Adrenal gland (tissue), 12 donors: Measurements from ENCODE around the gene TSPEAR. TPM values are rescaled to one million over a fixed set of nuclear protein-coding genes. Genes with fewer than 3 reads are reported as not detected.
"Not testable (repeated sequence)": the region's sequence is repeated elsewhere in the genome, so short reads cannot be mapped to it uniquely, and the experiment has no call there.

Experiments used
- DNase-seq, 7 donors: peaks; one replicate each; pipeline ENCODE4 v3.0.0-alpha.2; 2019 to 2020
- H3K27ac ChIP-seq, 5 donors: fragments of 200-600 bp; sonication (generic) in 4 of 5; 1 replicate in 3 of 5; 2 replicates in 2 of 5; pipeline versions ENCODE4 v1.5.1 to v1.8.0; 2016 to 2020; ENCODE audit warnings: mild to moderate bottlenecking in 1 of 5
- H3K27me3 ChIP-seq: fragments of 200-600 bp; 2 replicates; pipeline ENCODE4 v1.8.0; 2021
- H3K36me3 ChIP-seq, 2 donors: fragments of 200-600 bp; replicated peaks in 1 of 2; 1 replicate in 1 of 2; 2 replicates in 1 of 2; pipeline versions ENCODE4 v1.5.1 to v1.8.0; 2018 to 2022
- H3K4me1 ChIP-seq, 2 donors: fragments of 200-600 bp; replicated peaks in 1 of 2; 1 replicate in 1 of 2; 2 replicates in 1 of 2; pipeline versions ENCODE4 v1.5.1 to v1.8.0; 2018 to 2021
- H3K4me3 ChIP-seq, 4 donors: fragments of 200-600 bp; sonication (generic) in 3 of 4; one replicate each; pipeline ENCODE4 v1.5.1; 2016 to 2018
- H3K9me3 ChIP-seq, 3 donors: fragments of 200-600 bp; sonication (generic) in 1 of 3; replicated peaks in 1 of 3; 1 replicate in 2 of 3; 2 replicates in 1 of 3; pipeline versions ENCODE4 v1.5.1 to v1.8.0; 2016 to 2021
- POLR2A ChIP-seq, 2 donors: fragments of 450-650 bp; IDR thresholded peaks; one replicate each; pipeline ENCODE4 v1.6.1; 2017; ENCODE audit warnings: antibody characterized with exemption in 2 of 2, mild to moderate bottlenecking in 2 of 2, moderate library complexity in 1 of 2
- WGBS, 4 donors: extraction: QIAGEN DNeasy Blood & Tissue Kit in 2 of 4; methylation state at CpG; one replicate each; pipeline versions ENCODE4 v1.1.5 to v1.1.7; 2013 to 2017; 5-methylcytosine and 5-hydroxymethylcytosine counted together
- intact Hi-C, 2 donors: fragments of 100-400 bp; cut with DNase I; formaldehyde crosslinking; loops; one replicate each; pipeline versions ENCODE4 v1.14.1 to v1.15.0; 2022 to 2023
- polyA plus RNA-seq, 3 donors: library from polyadenylated mRNA; stranded (reverse); fragments of 200-250 nt in 2 of 3; fragments of 350-450 nt in 1 of 3; fragmentation: Illumina TruSeq in 1 of 3; extraction: RNeasy Lipid Tissue Mini Kit (QIAGEN cat#74804) in 1 of 3; gene quantifications; one replicate each; pipeline ENCODE4 v1.2.3, GENCODE V29; 2013 to 2014
- total RNA-seq, 9 donors: library from RNA; depleted of rRNA in 4 of 9; stranded (reverse); fragments of >200 nt in 4 of 9; fragments of 120-200 nt in 1 of 9; fragmentation: NEBNext Ultra II Directional in 1 of 9; extraction: Animal tissue kit (Norgen Biotek cat#: 25700) in 1 of 9; gene quantifications; one replicate each; pipeline versions ENCODE4 v1.1.0 to v1.2.4, GENCODE V29; 2013 to 2023
- TF ChIP-seq, protein P1 (sequence below), 6 experiments: fragments of 450-650 bp in 4 of 6; fragments of 200-600 bp in 2 of 6; sonication (generic) in 1 of 6; IDR thresholded peaks; 1 replicate in 5 of 6; 2 replicates in 1 of 6; pipeline versions ENCODE4 v1.5.1 to v1.8.0; 2016 to 2021; ENCODE audit warnings: antibody characterized with exemption in 6 of 6, mild to moderate bottlenecking in 2 of 6, moderate library complexity in 1 of 6
- donor health status: healthy with polysubstance abuse.
- donor health status: Bipolar disorder and iron deficiency.
- donor health status: DM: yes; HTN: yes; CAD: no.
- donor health status: DM: no; HTN: no; CAD: no.
- donor health status: DM: no; HTN: no; CAD: no.
- donor health status: DM: yes; HTN: yes; CAD: no.

Gene TSPEAR
- total and polyA plus RNA-seq, 12 donors = not detected

DNA sequence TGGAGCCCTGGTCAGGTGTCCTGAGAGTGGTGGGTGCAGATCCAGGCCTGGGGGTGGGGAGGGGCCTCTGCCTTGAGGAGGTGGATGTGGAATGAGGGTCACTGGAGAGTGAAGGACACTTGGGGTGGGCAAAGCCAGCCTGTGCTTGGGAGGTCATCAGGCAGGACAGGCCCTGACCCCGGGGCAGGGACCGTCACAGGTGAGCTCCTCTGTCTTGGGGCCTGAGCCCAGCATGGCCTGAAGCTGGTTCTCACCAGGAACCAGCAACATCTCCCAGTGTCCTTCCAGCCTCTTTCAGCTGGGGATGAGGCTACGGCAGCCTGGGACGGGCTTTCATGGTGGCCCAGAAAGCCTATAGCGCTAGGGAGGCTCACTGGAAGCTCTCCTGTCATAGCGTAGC lies 159.2 kb downstream of the TSPEAR start:
- Histone ChIP-seq H3K9me3 (peaks cover 0 to 2% (median 0%) of the 10 kb centered on the region in 3 donors), H3K4me1 (no peaks in the 10 kb centered on the region), H3K27me3 (peaks cover 15% of the 10 kb centered on the region), H3K36me3 (no peaks in the 10 kb centered on the region), H3K27ac (no peak overlapping the region), H3K4me3 (no peak overlapping the region)
- WGBS, 4 donors = 81 to 95% (median 90%) methylated on average over 2 to 6 of the region's 6 CpGs
- TF ChIP-seq POLR2A (IDR thresholded peaks at IDR 0.05) = no peak
- TF ChIP-seq, protein P1, sequence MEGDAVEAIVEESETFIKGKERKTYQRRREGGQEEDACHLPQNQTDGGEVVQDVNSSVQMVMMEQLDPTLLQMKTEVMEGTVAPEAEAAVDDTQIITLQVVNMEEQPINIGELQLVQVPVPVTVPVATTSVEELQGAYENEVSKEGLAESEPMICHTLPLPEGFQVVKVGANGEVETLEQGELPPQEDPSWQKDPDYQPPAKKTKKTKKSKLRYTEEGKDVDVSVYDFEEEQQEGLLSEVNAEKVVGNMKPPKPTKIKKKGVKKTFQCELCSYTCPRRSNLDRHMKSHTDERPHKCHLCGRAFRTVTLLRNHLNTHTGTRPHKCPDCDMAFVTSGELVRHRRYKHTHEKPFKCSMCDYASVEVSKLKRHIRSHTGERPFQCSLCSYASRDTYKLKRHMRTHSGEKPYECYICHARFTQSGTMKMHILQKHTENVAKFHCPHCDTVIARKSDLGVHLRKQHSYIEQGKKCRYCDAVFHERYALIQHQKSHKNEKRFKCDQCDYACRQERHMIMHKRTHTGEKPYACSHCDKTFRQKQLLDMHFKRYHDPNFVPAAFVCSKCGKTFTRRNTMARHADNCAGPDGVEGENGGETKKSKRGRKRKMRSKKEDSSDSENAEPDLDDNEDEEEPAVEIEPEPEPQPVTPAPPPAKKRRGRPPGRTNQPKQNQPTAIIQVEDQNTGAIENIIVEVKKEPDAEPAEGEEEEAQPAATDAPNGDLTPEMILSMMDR (IDR thresholded peaks at IDR 0.05) = no peak
- intact Hi-C loops = loop anchor here in 1 of 2 donors (10.0 kb wide), 1 partner anchor 203 kb away; no protein-coding TSS in a partner anchor
- DNase-seq = no peak

DNA sequence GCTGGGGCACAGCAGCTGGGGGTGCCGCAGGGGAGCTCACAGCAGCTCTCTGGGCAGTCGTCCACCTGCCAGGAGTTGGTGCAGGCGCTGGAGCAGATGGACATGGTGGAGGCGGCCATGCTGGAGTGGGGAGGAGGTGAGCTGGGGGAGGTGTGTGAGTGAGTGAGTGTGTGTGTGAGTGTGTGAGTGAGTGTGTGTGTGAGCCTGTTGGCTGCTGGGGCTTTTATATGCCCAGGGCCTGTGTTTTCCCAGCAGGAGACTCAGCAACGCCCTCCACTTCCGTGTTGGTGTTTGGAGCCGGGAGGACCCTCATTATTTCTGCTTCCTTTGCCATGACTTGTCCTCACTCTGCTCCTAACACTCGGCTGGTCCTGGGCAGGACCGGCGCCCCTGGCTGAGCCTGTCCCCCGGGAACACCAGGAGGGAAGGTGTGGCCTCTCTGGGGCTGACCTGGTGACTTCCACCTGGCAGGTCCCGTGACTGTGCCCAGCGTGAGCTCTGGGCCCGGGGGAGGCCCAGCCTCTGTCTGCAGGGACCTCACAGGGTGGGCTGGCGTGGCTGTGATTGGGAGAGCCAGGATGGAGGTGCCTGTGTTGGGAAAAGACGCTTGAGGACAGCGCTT lies 159.9 kb downstream of the TSPEAR start, which contains the start of gene KRTAP10-2:
Gene KRTAP10-2 (minus strand): TSS at position 166 of the 622 bp plus-strand sequence. CDS start 47 bp downstream, at position 119.
- H3K4me1 ChIP-seq = no peaks in the 10 kb centered on the region

DNA sequence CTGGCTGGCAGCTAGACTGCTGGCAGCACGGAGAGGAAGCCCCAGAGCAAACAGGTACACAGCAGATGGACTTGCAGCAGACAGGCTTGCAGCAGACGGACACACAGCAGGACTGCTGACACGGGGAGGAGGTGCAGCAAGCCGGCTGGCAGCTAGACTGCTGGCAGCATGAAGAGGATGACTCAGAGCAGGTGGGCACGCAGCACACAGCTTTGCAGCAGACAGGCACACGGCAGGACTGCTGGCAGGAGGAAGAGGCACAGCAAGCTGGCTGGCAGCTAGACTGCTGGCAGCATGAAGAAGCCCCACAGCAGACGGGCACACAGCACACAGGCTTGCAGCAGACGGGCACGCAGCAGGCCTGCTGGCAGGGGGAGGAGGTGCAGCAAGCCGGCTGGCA lies 160.6 kb downstream of the TSPEAR start:
- 48 to 54% (median 54%) methylated on average over 6 to 10 of the region's 10 CpGs; no CpG with 5 or more reads in 1 of the 4 donors for WGBS, 4 donors
- H3K9me3 ChIP-seq = peaks cover 0 to 8% (median 0%) of the 10 kb centered on the region in 3 donors
- intact Hi-C loops = loop anchor here in 1 of 2 donors (10.0 kb wide), 1 partner anchor 204 kb away; no protein-coding TSS in a partner anchor
- peak in 1 of 7 donors; percentile 13 for DNase-seq
- H3K27ac ChIP-seq = no peak overlapping the region
- TF ChIP-seq, protein P1 (IDR thresholded peaks at IDR 0.05) = no peak
- TF ChIP-seq POLR2A (IDR thresholded peaks at IDR 0.05) = no peak
- H3K4me3 ChIP-seq = no peak overlapping the region
- no peaks in the 10 kb centered on the region for H3K36me3 ChIP-seq
- H3K4me1 ChIP-seq = no peaks in the 10 kb centered on the region
- H3K27me3 ChIP-seq = peaks cover 7% of the 10 kb centered on the region

More for the DNA sequence above, 159.9 kb downstream of the TSPEAR start, which contains the start of gene KRTAP10-2:
- 57 to 66% (median 63%) methylated on average over 14 to 17 of the region's 17 CpGs for WGBS, 4 donors
- TF ChIP-seq, protein P1 (IDR thresholded peaks at IDR 0.05) = no peak
- no peak for TF ChIP-seq POLR2A (IDR thresholded peaks at IDR 0.05)
- peaks cover 14% of the 10 kb centered on the region for H3K27me3 ChIP-seq
- H3K36me3 ChIP-seq = no peaks in the 10 kb centered on the region
- DNase-seq = peak in 1 of 7 donors; percentile 11
- no peak within 1 kb of the TSS for H3K27ac ChIP-seq
- intact Hi-C loops = loop anchor here in 1 of 2 donors (10.0 kb wide), 1 partner anchor 203 kb away; no protein-coding TSS in a partner anchor
- peaks cover 0 to 8% (median 0%) of the 10 kb centered on the region in 3 donors for H3K9me3 ChIP-seq
- no peak within 1 kb of the TSS for H3K4me3 ChIP-seq

DNA sequence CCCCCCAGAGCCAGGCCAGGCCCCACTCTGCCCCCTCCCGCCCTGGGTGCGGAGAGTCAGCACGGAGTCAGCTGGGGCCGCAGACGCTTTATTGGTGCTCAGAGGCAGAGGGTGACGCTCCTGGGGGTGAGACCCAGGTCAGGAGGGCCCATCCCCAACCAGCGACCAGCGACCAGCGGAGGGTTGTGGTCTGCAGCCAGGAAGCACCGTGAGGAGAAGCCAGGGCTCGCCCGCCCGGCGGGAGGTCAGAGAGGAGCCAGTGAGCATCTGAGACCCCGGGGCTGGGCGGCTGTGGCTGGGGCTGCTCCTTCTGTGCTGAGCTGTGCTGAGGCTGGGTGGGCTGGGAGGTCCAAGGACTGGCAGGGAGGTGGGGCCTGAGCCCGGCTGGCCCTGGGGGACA lies 161.1 kb downstream of the TSPEAR start:
- H3K4me1 ChIP-seq, H3K9me3 ChIP-seq, DNase-seq, H3K27me3 ChIP-seq, H3K27ac ChIP-seq, H3K4me3 ChIP-seq, H3K36me3 ChIP-seq: not testable (repeated sequence)
- intact Hi-C loops = loop anchor here in 1 of 2 donors (10.0 kb wide), 1 partner anchor 205 kb away; no protein-coding TSS in a partner anchor
- 26 to 67% (median 35%) methylated on average over 1 to 17 of the region's 17 CpGs for WGBS, 4 donors
